ENCODE measurements around the gene RSRC2. TPM values are rescaled to one million over a fixed set of nuclear protein-coding genes. Genes with fewer than 3 reads are reported as not detected.

The RSRC2 gene
- total RNA-seq, 4 donors from 2014 or later, result 43.5 to 58.8 (median 44.9) TPM

DNA sequence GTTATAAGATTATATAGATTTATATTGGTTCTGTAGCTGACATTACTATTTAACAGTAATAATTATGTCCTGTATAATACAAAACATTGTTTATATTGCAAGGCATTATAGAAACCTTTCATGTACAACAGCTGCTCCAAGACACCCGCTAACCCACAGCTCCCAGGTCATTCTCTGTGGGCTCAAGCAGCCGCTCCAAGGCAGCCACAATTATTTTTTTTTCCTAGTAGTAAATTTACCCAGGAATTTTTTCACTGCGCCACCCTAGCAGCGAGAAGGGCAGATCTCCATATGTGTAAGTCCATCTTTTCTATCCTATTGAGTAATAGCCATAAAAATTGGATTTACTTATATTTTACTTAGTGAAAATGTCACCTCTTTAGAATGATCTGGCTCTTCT lies 36.6 kb upstream of the RSRC2 start:
- intact Hi-C loops (cut with DNase I; ENCODE audit: low total_unique reads), result no loop called here
- no peak for TF ChIP-seq CTCF (IDR thresholded peaks at IDR 0.05 in 4 of 5, conservative IDR thresholded peaks at IDR 0.05 in 1 of 5)
- no peak for TF ChIP-seq POLR2A (IDR thresholded peaks at IDR 0.05)
- Histone ChIP-seq H3K27me3 (no peaks in the 10 kb centered on the region), H3K36me3 (no peaks in the 10 kb centered on the region), H3K9me3 (no peaks in the 10 kb centered on the region), H3K4me3 (no peak overlapping the region), H3K27ac (no peak overlapping the region), H3K4me1 (no peaks in the 10 kb centered on the region)
- DNase-seq (no peak), ATAC-seq (no peak)
- in situ Hi-C loops (cut with MboI; ENCODE audit: low sequenced_read_pairs in 4 of 4), result no loop called here

DNA sequence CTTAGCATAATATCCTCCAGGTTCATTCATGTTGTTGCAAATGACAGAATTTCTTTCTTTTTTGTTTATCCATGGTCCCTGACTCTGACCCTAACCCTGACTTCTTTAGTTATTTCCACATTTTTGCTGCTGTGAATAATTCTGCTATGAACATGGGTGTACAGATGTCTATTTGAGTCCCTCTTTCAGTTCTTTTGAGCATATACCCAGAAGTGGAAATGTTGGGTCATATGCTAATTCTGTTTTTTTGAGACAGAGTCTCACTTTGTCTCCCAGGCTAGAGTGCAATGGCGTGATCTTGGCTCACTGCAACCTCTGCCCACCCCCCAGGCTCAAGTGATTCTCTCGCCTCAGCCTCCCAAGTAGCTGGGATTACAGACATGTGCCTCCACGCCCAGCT lies 33.4 kb upstream of the RSRC2 start:
- ATAC-seq (no peak), DNase-seq (no peak)
- intact Hi-C loops (cut with DNase I; ENCODE audit: low total_unique reads), result no loop called here
- no peaks in the 10 kb centered on the region for H3K36me3 ChIP-seq
- in situ Hi-C loops (cut with MboI; ENCODE audit: low sequenced_read_pairs in 4 of 4), result no loop called here
- no peaks in the 10 kb centered on the region for H3K27me3 ChIP-seq
- no peaks in the 10 kb centered on the region for H3K9me3 ChIP-seq
- H3K4me3 ChIP-seq, result no peak overlapping the region
- TF ChIP-seq CTCF (IDR thresholded peaks at IDR 0.05 in 4 of 5, conservative IDR thresholded peaks at IDR 0.05 in 1 of 5) (no peak), POLR2A (IDR thresholded peaks at IDR 0.05) (no peak)
- H3K4me1 ChIP-seq, result no peaks in the 10 kb centered on the region
- H3K27ac ChIP-seq, result no peak overlapping the region

GRCh38 chr12:122558745-122559641 lies 32.3 kb upstream of the RSRC2 start:
- in situ Hi-C loops (cut with MboI; ENCODE audit: low sequenced_read_pairs in 4 of 4), result no loop called here
- Histone ChIP-seq H3K27ac (no peak overlapping the region), H3K4me3 (no peak overlapping the region), H3K9me3 (no peaks in the 10 kb centered on the region), H3K27me3 (no peaks in the 10 kb centered on the region), H3K36me3 (no peaks in the 10 kb centered on the region), H3K4me1 (no peaks in the 10 kb centered on the region)
- ATAC-seq, result no peak
- TF ChIP-seq POLR2A (IDR thresholded peaks at IDR 0.05) (no peak), CTCF (IDR thresholded peaks at IDR 0.05 in 4 of 5, conservative IDR thresholded peaks at IDR 0.05 in 1 of 5) (no peak)
- no peak for DNase-seq
- intact Hi-C loops (cut with DNase I; ENCODE audit: low total_unique reads), result no loop called here

GRCh38 chr12:122547330-122547729 lies 20.6 kb upstream of the RSRC2 start:
- intact Hi-C loops (cut with DNase I; ENCODE audit: low total_unique reads), result no loop called here
- no peaks in the 10 kb centered on the region for H3K4me1 ChIP-seq
- H3K9me3 ChIP-seq, result no peaks in the 10 kb centered on the region
- no peak for TF ChIP-seq CTCF (IDR thresholded peaks at IDR 0.05 in 4 of 5, conservative IDR thresholded peaks at IDR 0.05 in 1 of 5)
- TF ChIP-seq POLR2A (IDR thresholded peaks at IDR 0.05), result no peak
- H3K27ac ChIP-seq, result no peak overlapping the region
- DNase-seq (no peak), ATAC-seq (no peak)
- no peak overlapping the region for H3K4me3 ChIP-seq
- in situ Hi-C loops (cut with MboI; ENCODE audit: low sequenced_read_pairs in 4 of 4), result no loop called here
- H3K27me3 ChIP-seq, result no peaks in the 10 kb centered on the region
- H3K36me3 ChIP-seq, result peaks cover 0 to 8% of the 10 kb centered on the region in 2 donors
